Endometrial microvascular endothelial cells (primary cell): Measurements from ENCODE around the gene WBP4. TPM values are rescaled to one million over a fixed set of nuclear protein-coding genes. Genes with fewer than 3 reads are reported as not detected.
"Not testable (repeated sequence)": the region's sequence is repeated elsewhere in the genome, so short reads cannot be mapped to it uniquely, and the experiment has no call there.

Experiments used
- in situ Hi-C: cut with HindIII; loops from 2 replicates; pipeline ENCODE4 v1.10.0; 2017; ENCODE audit warnings: low sequenced_read_pairs, low pct_unique_long_range_greater_than_20kb; ENCODE audit errors: inconsistent ontology term
- total RNA-seq: library from RNA; depleted of rRNA; stranded (reverse); fragments of >200 nt; gene quantifications from one replicate; pipeline ENCODE4 v1.2.3, GENCODE V29; 2015; ENCODE audit errors: inconsistent ontology term

Gene WBP4, protein sequence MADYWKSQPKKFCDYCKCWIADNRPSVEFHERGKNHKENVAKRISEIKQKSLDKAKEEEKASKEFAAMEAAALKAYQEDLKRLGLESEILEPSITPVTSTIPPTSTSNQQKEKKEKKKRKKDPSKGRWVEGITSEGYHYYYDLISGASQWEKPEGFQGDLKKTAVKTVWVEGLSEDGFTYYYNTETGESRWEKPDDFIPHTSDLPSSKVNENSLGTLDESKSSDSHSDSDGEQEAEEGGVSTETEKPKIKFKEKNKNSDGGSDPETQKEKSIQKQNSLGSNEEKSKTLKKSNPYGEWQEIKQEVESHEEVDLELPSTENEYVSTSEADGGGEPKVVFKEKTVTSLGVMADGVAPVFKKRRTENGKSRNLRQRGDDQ
- 7.2 TPM for total RNA-seq

DNA sequence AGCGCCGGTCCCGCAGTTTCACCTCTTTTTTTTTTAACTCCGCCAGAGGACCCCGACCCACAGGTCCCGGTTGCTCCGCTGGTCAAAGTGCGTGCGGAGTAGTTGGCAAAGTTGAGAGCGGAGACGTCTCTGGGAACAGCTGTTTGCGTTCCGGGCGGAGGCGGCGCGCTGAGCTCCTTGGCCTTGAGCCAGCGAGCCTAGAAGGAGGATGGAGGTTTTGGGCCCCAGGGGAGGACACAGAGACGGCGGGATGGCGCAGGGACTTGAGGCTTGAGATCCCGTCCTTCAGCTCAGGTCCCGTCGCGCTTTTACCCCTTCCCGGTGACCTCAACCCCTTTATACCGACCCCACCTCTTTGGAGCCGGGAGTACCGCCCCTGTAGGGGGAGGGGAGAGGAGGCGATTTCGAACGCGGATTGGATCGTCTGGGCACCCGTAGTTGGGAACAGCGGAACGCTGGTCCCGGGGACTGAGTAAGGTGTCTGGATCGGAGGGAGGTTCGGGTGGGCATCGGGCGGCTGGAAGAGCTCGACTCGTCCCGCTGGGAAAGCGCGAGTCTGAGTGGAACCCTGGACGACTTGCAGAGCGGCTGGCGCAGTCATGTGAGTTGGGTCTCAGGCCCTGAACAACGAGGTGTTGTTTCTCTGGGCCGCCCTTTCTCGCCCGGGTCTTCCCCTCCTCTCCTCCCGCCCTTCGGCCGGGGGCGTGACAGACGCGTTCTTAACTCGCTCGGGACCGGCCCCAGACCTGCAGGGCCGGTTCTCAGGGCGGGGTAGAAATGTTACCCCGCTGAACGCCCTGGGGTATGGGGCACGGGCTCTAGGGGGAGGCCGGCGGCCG lies at the start of gene WBP4:
Gene WBP4 (plus strand): TSS at position 435 of the 839 bp plus-strand sequence. CDS start 165 bp downstream, at position 600.
- in situ Hi-C loops: no loop called here

- in situ Hi-C loops: no loop called here
Observed at GRCh38 chr13:41012536-41012935, 48.8 kb upstream of the WBP4 start.

GRCh38 chr13:41013835-41014234 lies 47.5 kb upstream of the WBP4 start:
- in situ Hi-C loops: no loop called here

DNA sequence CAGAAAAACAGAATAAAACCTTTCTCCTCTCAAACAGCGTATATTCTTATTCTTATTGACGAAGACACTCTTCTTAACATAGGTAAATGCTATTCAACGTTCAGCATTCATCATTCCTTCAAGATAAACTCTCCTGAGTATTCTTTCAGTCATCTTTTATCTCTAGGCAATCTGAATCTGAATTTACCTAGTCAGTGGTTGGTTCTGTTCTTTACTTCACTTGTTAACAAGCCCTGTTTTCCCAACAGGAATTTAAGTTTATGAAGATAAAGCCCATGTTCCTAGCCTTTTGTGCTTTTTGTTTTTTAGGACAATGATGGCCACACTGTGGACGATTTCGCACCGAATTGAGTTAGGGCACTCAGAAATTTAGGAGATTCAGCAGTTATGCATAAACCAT lies 45.4 kb upstream of the WBP4 start:
- in situ Hi-C loops: no loop called here

- in situ Hi-C loops: no loop called here
Observed at GRCh38 chr13:41017159-41017558, 44.1 kb upstream of the WBP4 start.

- in situ Hi-C loops: no loop called here
Observed at GRCh38 chr13:41017817-41018601, 43.3 kb upstream of the WBP4 start.

DNA sequence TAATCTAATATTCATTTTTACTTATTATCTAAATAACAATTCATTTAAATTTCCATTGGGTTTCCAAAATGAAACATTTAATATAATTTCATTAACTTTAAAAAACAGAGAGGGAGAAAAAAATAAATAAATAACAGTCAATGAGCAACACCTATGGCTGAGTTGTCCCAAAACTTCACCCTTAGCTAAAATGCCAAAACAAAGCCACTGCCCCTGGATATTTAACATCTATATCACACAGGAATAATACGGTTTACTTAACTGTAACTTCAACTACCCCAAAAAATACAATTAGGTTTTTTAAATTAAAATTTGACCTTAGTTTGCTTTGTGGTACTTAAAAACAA lies 42.7 kb upstream of the WBP4 start:
- in situ Hi-C loops: no loop called here

DNA sequence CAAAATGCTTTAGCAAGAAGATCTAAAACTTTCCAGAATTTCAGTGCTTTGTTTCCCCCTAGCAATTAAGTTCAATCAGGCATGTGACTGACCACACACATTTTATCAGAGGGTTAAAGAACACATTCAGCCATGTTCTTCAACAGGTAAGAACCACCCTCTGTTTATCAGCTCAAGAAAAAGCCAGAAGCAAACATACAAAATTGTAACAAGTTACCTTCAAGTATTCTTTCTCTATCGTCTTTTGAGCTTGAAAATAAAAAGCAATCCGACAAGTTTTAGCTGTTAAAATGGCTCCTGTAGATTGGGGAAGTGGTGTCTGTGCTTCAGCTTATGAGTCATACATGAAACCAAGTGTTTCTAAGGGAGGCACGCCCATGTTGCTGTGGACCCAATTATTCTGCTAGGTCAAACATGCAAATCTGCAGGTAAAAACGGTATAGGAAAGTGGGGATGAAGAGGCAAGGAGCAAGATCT lies 42.3 kb upstream of the WBP4 start, which contains the start of gene ELF1:
Gene ELF1 (minus strand): TSS at position 306 of the 477 bp plus-strand sequence. CDS start 37,262 bp downstream, outside the sequence.
- in situ Hi-C loops: no loop called here

- in situ Hi-C loops: no loop called here
Observed at GRCh38 chr13:41019578-41020347, 41.5 kb upstream of the WBP4 start.

GRCh38 chr13:41025518-41025917 lies 35.8 kb upstream of the WBP4 start:
- in situ Hi-C loops: no loop called here

- in situ Hi-C loops: no loop called here
Observed at GRCh38 chr13:41026788-41027187, 34.5 kb upstream of the WBP4 start.

- in situ Hi-C loops: no loop called here
Observed at GRCh38 chr13:41028051-41028450, 33.3 kb upstream of the WBP4 start.

- in situ Hi-C loops: no loop called here
Observed at GRCh38 chr13:41029629-41030028, 31.7 kb upstream of the WBP4 start.

- in situ Hi-C loops: no loop called here
Observed at GRCh38 chr13:41032691-41033376, 28.5 kb upstream of the WBP4 start.

DNA sequence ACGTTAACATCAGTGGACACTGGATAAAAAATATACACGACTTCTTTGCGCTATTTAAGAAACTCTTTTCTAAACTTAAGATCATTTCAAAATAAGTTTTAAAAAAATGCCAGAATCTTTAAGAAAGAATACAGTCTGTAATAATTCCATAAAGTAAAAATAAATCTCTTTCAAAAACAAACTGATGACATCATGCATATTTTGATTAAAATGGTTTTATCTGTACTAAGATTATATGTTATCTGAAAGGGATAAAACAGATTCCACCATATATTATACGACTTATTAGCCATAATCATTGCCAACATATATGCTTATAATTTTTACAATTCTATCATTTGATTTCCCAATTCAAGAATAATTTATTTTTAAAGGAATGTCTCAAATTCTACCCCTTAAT lies 26.9 kb upstream of the WBP4 start:
- in situ Hi-C loops: no loop called here

DNA sequence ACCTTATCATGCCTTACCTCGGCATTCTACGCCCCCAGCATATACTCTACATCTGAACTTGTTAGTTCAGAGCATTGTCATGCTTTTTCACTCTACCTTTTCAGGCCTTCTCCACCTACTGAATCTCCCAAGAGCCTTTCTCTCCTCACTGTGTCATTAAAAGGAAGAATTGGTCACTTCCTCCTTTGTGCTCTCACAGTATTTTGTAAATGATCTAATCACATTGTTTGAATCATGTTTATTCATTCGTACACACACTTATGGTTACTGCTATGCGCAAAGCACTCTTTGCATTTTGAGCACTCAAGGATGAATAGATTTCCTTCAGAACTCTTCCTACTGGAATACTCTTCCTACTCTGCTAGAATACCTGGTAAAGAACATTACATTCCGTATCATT lies 26.4 kb upstream of the WBP4 start:
- in situ Hi-C loops: no loop called here

- in situ Hi-C loops: not testable (repeated sequence)
Observed at GRCh38 chr13:41036557-41036956, 24.8 kb upstream of the WBP4 start.

- in situ Hi-C loops: no loop called here
Observed at GRCh38 chr13:41039746-41040145, 21.6 kb upstream of the WBP4 start.
